Measurements from ENCODE around the gene ACP4. TPM values are rescaled to one million over a fixed set of nuclear protein-coding genes. Genes with fewer than 3 reads are reported as not detected.

ACP4 gene
- total and polyA plus RNA-seq, 2 experiments from 2014 or later: not detected

DNA sequence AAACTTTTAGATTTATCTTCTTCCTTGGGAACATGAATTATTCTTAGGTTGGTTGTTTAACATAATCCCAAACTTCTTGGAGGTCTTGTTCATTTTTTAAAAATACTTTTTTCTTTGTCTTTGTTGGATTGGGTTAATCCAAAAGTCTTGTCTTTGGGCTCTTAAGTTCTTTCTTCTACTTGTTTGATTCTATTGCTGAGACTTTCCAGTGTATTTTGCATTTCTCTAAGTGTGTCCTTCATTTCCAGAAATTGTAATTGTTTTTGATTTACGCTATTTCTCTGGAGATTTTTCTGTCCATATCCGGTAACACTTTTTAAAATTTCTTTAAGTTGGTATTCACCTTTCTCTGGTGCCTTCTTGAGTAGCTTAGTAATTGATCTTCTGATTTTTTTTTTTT lies 53.0 kb downstream of the ACP4 start:
- Histone ChIP-seq H3K27ac (no peak overlapping the region), H3K4me3 (no peak overlapping the region), H3K4me1 (ENCODE audit: insufficient read depth) (no peaks in the 10 kb centered on the region), H3K27me3 (peaks cover 18% of the 10 kb centered on the region), H3K4me2 (no peak overlapping the region), H3K9me3 (ENCODE audit: low read depth) (no peaks in the 10 kb centered on the region), H3K36me3 (replicated peaks; ENCODE audit: insufficient read depth, low read depth) (no peaks in the 10 kb centered on the region), H3K9me2 (replicated peaks; ENCODE audit: insufficient read depth) (no peaks in the 10 kb centered on the region), H3K79me2 (no peaks in the 10 kb centered on the region), H4K20me1 (ENCODE audit: insufficient read depth, poor library complexity, severe bottlenecking) (no peaks in the 10 kb centered on the region), H2AFZ (no peak overlapping the region)
- DNase-seq (ENCODE audit: low spot score): no peak
- WGBS (ENCODE audit: low lambda C conversion rate, missing lambda C conversion rate): 93% methylated on average over 2 of the region's 2 CpGs
- TF ChIP-seq EZH2 (IDR thresholded peaks at IDR 0.05; ENCODE audit: borderline replicate concordance) (no peak), EZH2phosphoT487 (IDR thresholded peaks at IDR 0.05; ENCODE audit: low read depth, severe bottlenecking, unreplicated experiment) (no peak)
- TF ChIP-seq, protein P1, sequence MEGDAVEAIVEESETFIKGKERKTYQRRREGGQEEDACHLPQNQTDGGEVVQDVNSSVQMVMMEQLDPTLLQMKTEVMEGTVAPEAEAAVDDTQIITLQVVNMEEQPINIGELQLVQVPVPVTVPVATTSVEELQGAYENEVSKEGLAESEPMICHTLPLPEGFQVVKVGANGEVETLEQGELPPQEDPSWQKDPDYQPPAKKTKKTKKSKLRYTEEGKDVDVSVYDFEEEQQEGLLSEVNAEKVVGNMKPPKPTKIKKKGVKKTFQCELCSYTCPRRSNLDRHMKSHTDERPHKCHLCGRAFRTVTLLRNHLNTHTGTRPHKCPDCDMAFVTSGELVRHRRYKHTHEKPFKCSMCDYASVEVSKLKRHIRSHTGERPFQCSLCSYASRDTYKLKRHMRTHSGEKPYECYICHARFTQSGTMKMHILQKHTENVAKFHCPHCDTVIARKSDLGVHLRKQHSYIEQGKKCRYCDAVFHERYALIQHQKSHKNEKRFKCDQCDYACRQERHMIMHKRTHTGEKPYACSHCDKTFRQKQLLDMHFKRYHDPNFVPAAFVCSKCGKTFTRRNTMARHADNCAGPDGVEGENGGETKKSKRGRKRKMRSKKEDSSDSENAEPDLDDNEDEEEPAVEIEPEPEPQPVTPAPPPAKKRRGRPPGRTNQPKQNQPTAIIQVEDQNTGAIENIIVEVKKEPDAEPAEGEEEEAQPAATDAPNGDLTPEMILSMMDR (IDR thresholded peaks at IDR 0.05; ENCODE audit: poor library complexity): no peak

DNA sequence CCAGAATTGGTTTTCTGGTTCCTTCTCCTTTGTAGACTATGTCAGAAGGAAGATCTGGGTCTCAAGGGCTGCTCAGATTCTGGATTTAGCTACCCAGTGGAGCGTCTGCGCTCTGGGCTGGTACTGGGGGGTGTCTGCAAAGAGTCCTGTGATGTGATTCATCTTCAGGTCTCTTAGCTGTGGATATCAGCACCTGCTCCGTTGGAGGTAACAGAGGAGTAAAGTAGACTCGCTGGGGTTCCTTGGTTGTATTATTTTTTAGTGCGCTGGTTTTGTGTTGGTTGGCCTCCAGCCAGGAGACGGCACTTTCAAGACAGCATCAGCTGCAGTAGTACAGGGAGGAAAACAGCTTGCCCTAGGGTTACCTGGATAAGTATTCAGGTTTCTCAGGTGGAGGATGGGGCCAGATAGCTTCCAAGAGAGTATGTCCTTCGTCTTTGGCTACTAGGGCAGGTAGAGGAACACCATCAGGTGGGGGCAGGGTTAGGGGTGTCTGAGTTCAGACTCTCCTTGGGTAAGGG lies 53.5 kb downstream of the ACP4 start:
- Histone ChIP-seq H3K36me3 (replicated peaks; ENCODE audit: insufficient read depth, low read depth) (no peaks in the 10 kb centered on the region), H3K4me2 (no peak overlapping the region), H3K9me2 (replicated peaks; ENCODE audit: insufficient read depth) (no peaks in the 10 kb centered on the region), H4K20me1 (ENCODE audit: insufficient read depth, poor library complexity, severe bottlenecking) (no peaks in the 10 kb centered on the region), H3K9me3 (ENCODE audit: low read depth) (no peaks in the 10 kb centered on the region), H2AFZ (no peak overlapping the region), H3K27ac (no peak overlapping the region), H3K4me1 (ENCODE audit: insufficient read depth) (no peaks in the 10 kb centered on the region), H3K79me2 (no peaks in the 10 kb centered on the region), H3K4me3 (no peak overlapping the region), H3K27me3 (peaks cover 18% of the 10 kb centered on the region)
- no peak for DNase-seq (ENCODE audit: low spot score)
- WGBS (ENCODE audit: low lambda C conversion rate, missing lambda C conversion rate): 66% methylated on average over 7 of the region's 7 CpGs
- TF ChIP-seq EZH2 (IDR thresholded peaks at IDR 0.05; ENCODE audit: borderline replicate concordance) (no peak), EZH2phosphoT487 (IDR thresholded peaks at IDR 0.05; ENCODE audit: low read depth, severe bottlenecking, unreplicated experiment) (no peak)
- TF ChIP-seq, protein P1 (IDR thresholded peaks at IDR 0.05; ENCODE audit: poor library complexity): no peak

DNA sequence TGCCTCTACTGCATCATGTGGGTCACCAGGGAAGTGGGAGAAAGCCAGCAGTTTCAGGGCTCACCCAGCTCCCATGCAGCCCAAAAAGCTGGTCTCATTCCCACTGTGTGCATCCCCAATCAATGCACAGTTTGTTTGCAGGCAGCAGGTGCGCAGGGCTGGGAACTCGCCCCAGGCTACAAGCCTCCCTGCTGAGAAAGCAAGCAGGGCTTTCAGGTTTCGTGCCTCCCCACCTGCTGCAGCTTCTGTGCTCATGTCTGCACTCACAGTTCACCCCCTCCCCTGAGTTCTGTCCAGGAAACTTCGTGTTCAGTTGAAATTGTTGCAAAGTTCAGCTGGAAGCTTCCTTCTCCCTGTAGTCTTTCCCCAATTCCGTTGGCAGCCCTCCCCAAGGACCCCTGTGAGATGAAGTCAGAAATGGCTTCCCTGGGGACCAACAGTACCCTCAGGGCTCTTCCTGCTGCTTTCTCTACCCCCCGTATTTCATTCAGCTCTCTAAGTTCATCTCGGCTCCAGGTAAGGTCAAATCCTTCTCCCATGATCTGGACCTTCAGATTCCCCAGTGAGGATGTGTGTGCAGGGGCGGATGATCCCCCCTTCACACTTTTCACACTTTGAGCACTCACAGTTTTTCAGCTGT lies 54.2 kb downstream of the ACP4 start:
- H3K27ac ChIP-seq: no peak overlapping the region
- H3K4me1 ChIP-seq (ENCODE audit: insufficient read depth): no peaks in the 10 kb centered on the region
- TF ChIP-seq EZH2phosphoT487 (IDR thresholded peaks at IDR 0.05; ENCODE audit: low read depth, severe bottlenecking, unreplicated experiment) (no peak), EZH2 (IDR thresholded peaks at IDR 0.05; ENCODE audit: borderline replicate concordance) (no peak)
- TF ChIP-seq, protein P1 (IDR thresholded peaks at IDR 0.05; ENCODE audit: poor library complexity): no peak
- no peaks in the 10 kb centered on the region for H3K36me3 ChIP-seq (replicated peaks; ENCODE audit: insufficient read depth, low read depth)
- H3K79me2 ChIP-seq: no peaks in the 10 kb centered on the region
- no peaks in the 10 kb centered on the region for H3K9me2 ChIP-seq (replicated peaks; ENCODE audit: insufficient read depth)
- H3K9me3 ChIP-seq (ENCODE audit: low read depth): no peaks in the 10 kb centered on the region
- no peaks in the 10 kb centered on the region for H4K20me1 ChIP-seq (ENCODE audit: insufficient read depth, poor library complexity, severe bottlenecking)
- WGBS (ENCODE audit: low lambda C conversion rate, missing lambda C conversion rate): 41% methylated on average over 8 of the region's 8 CpGs
- H2AFZ ChIP-seq: no peak overlapping the region
- no peak for DNase-seq (ENCODE audit: low spot score)
- H3K27me3 ChIP-seq: peaks cover 18% of the 10 kb centered on the region
- H3K4me3 ChIP-seq: no peak overlapping the region
- H3K4me2 ChIP-seq: no peak overlapping the region

Small RNA genes within 50 kb of the gene (small RNA-seq; reads per million reads assigned to genes)
- gene SNORD88A: 260 reads per million, percentile 98 among the genes with 10 or more reads in this experiment
- gene SNORD88B: not detected
- not detected for gene SNORD88C

Other genes starting within 250 kb of the ACP4 start
- gene LRRC4B, start 222.0 kb upstream of the ACP4 start, total RNA-seq: 6.0 and 7.7 TPM in 2 replicates
- gene LRRC4B, start 222.0 kb upstream of the ACP4 start, polyA plus RNA-seq: 1.8 and 2.1 TPM in 2 replicates
- gene SYT3, start 150.5 kb upstream of the ACP4 start, total RNA-seq: 0.48 and 1.5 TPM in 2 replicates
- 2.2 and 4.3 TPM in 2 replicates for gene SYT3, start 150.5 kb upstream of the ACP4 start, polyA plus RNA-seq
- gene C19orf81, start 141.0 kb upstream of the ACP4 start, total RNA-seq: 2.2 and 4.1 TPM in 2 replicates
- 12.4 and 14.7 TPM in 2 replicates for gene C19orf81, start 141.0 kb upstream of the ACP4 start, polyA plus RNA-seq
- 0.24 and 2.3 TPM in 2 replicates for gene SHANK1, start 70.6 kb upstream of the ACP4 start, total RNA-seq
- 0.56 and 1.4 TPM in 2 replicates for gene SHANK1, start 70.6 kb upstream of the ACP4 start, polyA plus RNA-seq
- gene CLEC11A, start 67.1 kb upstream of the ACP4 start, total RNA-seq: 27.6 and 30.3 TPM in 2 replicates
- gene CLEC11A, start 67.1 kb upstream of the ACP4 start, polyA plus RNA-seq: 72.4 and 111 TPM in 2 replicates
- gene GPR32, start 20.0 kb upstream of the ACP4 start, total RNA-seq: not detected in 2 replicates
- gene GPR32, start 20.0 kb upstream of the ACP4 start, polyA plus RNA-seq: not detected in 2 replicates
- gene KLK1, start 33.4 kb downstream of the ACP4 start, total RNA-seq: 2.7 and 3.9 TPM in 2 replicates
- 6.6 and 8.2 TPM in 2 replicates for gene KLK1, start 33.4 kb downstream of the ACP4 start, polyA plus RNA-seq
- gene KLK15, start 43.2 kb downstream of the ACP4 start, total RNA-seq: not detected in 2 replicates
- not detected in 2 replicates for gene KLK15, start 43.2 kb downstream of the ACP4 start, polyA plus RNA-seq
- not detected in 2 replicates for gene KLK3, start 64.5 kb downstream of the ACP4 start, total RNA-seq
- gene KLK3, start 64.5 kb downstream of the ACP4 start, polyA plus RNA-seq: 0.60 TPM in 1 of 2 replicates, not detected in the other
- gene KLK2, start 83.0 kb downstream of the ACP4 start, total RNA-seq: not detected in 2 replicates
- not detected in 2 replicates for gene KLK2, start 83.0 kb downstream of the ACP4 start, polyA plus RNA-seq
- not detected in 2 replicates for gene KLK4, start 121.0 kb downstream of the ACP4 start, total RNA-seq
- gene KLK4, start 121.0 kb downstream of the ACP4 start, polyA plus RNA-seq: 0.28 and 0.33 TPM in 2 replicates
- gene KLK5, start 162.6 kb downstream of the ACP4 start, total RNA-seq: not detected in 2 replicates
- 0.24 TPM in 1 of 2 replicates, not detected in the other for gene KLK5, start 162.6 kb downstream of the ACP4 start, polyA plus RNA-seq
- gene KLK6, start 179.2 kb downstream of the ACP4 start, total RNA-seq: 1.1 and 2.0 TPM in 2 replicates
- gene KLK6, start 179.2 kb downstream of the ACP4 start, polyA plus RNA-seq: 5.4 and 7.6 TPM in 2 replicates
- gene KLK7, start 193.5 kb downstream of the ACP4 start, total RNA-seq: 0.20 and 3.9 TPM in 2 replicates
- gene KLK7, start 193.5 kb downstream of the ACP4 start, polyA plus RNA-seq: 1.1 and 2.8 TPM in 2 replicates
- 0.16 and 0.87 TPM in 2 replicates for gene KLK8, start 211.2 kb downstream of the ACP4 start, total RNA-seq
- gene KLK8, start 211.2 kb downstream of the ACP4 start, polyA plus RNA-seq: 5.4 and 9.0 TPM in 2 replicates
- 0.10 and 1.8 TPM in 2 replicates for gene KLK10, start 229.3 kb downstream of the ACP4 start, total RNA-seq
- gene KLK10, start 229.3 kb downstream of the ACP4 start, polyA plus RNA-seq: 1.3 and 3.4 TPM in 2 replicates
- gene KLK11, start 236.2 kb downstream of the ACP4 start, total RNA-seq: 1.4 TPM in 1 of 2 replicates, not detected in the other
- 2.2 and 2.6 TPM in 2 replicates for gene KLK11, start 236.2 kb downstream of the ACP4 start, polyA plus RNA-seq
- gene KLK12, start 244.6 kb downstream of the ACP4 start, total RNA-seq: 0.80 TPM in 1 of 2 replicates, not detected in the other
- 2.3 TPM in 1 of 2 replicates, not detected in the other for gene KLK12, start 244.6 kb downstream of the ACP4 start, polyA plus RNA-seq

Data from hepatocyte (in vitro differentiated cells).